GM12865 (cell line): ENCODE results near the gene LGR5.

Experiments used
- DNase-seq: peaks from one replicate; pipeline ENCODE4 v3.0.0; 2010; ENCODE audit warnings: low read depth
- H3K4me3 ChIP-seq: 2 replicates; pipeline ENCODE4 v1.5.1; 2011; ENCODE audit warnings: mild to moderate bottlenecking, low read depth, low read length, control low read depth
- CTCF ChIP-seq: IDR thresholded peaks from 2 replicates; pipeline ENCODE4 v1.5.1; 2011; ENCODE audit warnings: low read length, control low read depth, low read depth, inconsistent platforms; ENCODE audit not compliant: insufficient read depth; ENCODE audit errors: missing control alignments

Gene LGR5

GRCh38 chr12:71442567-71442931 lies 3.0 kb downstream of the LGR5 start:
- no peak for DNase-seq
- no peak overlapping the region for H3K4me3 ChIP-seq
- TF ChIP-seq CTCF: no peak

GRCh38 chr12:71445071-71445470 lies 5.5 kb downstream of the LGR5 start:
- DNase-seq: no peak
- no peak for TF ChIP-seq CTCF
- H3K4me3 ChIP-seq: no peak overlapping the region

GRCh38 chr12:71447691-71448132 lies 8.1 kb downstream of the LGR5 start:
- no peak for TF ChIP-seq CTCF
- DNase-seq: no peak
- no peak overlapping the region for H3K4me3 ChIP-seq

GRCh38 chr12:71448150-71448581 lies 8.6 kb downstream of the LGR5 start:
- H3K4me3 ChIP-seq: no peak overlapping the region
- no peak for TF ChIP-seq CTCF
- no peak for DNase-seq

- no peak for TF ChIP-seq CTCF
- DNase-seq: no peak
- H3K4me3 ChIP-seq: no peak overlapping the region
Observed at GRCh38 chr12:71449373-71450070, 9.9 kb downstream of the LGR5 start.

- H3K4me3 ChIP-seq: no peak overlapping the region
- DNase-seq: no peak
- TF ChIP-seq CTCF: no peak
Observed at GRCh38 chr12:71452006-71452405, 12.4 kb downstream of the LGR5 start.
